Measurements from ENCODE around the gene TMUB1.
A peak's percentile ranks its signal among the peaks of the same experiment; 100 is the strongest.

TMUB1 gene, protein sequence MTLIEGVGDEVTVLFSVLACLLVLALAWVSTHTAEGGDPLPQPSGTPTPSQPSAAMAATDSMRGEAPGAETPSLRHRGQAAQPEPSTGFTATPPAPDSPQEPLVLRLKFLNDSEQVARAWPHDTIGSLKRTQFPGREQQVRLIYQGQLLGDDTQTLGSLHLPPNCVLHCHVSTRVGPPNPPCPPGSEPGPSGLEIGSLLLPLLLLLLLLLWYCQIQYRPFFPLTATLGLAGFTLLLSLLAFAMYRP

DNA sequence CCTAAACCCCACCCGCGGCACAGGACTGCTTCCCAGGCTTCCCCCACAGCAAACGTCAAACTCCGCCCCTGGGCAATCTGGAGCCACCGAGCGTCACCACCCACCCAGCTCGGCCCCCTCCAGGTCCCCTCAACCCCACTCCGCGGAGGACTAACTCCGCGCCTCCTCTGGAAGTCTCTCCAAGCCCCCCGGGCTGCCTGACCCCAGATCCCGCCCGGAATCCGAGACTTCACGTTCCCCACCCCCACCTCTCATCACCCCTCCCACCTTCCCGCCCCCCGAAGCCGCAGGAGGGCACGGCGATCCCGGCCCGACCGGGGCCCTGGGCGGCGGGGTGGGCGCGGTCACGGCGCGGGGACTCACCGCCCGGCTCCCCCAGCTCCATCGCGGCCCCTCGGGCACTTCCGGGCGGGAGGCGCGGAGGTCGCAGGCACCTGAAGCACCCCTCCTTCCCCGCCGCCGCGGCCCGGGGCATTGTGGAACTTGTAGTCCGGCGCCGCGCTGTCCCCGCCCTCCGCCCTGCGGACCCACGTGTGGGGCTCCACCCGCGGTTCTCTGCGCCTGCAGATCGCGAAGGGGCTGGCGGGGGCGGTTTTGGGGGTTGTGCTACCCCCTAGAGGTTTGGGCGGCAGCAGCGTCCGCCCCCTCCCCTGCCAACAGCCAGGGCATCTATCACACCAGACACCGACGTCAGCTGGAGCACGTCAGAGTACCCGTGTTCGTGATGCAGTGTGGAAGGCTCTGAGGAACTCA, at the start of gene TMUB1:
Gene TMUB1 (minus strand): TSS at position 423 of the 753 bp plus-strand sequence. CDS start 930 bp downstream, outside the sequence.
- DNase-seq (ENCODE audit: low read depth in 2 of 2), result peak; percentile 71 to 74

DNA sequence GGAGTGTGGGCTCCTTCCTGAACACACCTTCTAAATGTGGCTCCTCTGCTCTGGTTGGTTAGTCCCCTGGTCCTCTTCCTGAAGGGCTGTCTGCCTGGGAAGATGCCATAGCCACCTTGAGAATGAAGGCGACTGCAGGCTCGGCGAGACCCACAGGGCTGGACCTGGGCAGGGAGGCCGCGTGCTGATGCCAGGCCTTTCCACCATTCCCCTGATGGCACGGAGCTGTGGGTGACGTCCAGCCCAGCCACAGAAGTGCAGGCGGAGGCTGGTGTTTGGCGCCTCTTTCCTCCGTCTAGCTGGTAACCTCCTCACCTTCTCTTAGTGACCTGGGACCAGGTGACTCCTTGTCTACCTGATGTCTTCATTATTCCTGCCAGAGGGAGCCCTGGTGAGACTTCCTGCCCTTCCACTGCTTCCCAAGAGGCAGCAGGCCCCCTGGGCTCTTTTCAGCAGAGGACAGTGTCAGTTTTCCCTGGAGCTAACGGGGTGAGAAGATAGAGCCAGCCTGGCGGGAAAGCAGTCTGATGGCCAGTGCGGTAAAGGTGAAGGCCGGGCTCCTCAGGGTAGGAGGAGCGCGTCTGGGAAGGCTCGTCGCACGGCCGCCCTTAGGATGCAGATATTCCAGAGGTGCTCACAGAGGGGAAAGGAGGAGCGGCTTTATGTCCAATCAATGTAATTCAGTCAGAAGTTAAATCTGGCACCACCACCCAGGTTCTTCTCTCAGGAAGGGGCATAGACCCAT, 49.3 kb upstream of the TMUB1 start:
- DNase-seq (ENCODE audit: low read depth in 2 of 2), result no peak

DNA sequence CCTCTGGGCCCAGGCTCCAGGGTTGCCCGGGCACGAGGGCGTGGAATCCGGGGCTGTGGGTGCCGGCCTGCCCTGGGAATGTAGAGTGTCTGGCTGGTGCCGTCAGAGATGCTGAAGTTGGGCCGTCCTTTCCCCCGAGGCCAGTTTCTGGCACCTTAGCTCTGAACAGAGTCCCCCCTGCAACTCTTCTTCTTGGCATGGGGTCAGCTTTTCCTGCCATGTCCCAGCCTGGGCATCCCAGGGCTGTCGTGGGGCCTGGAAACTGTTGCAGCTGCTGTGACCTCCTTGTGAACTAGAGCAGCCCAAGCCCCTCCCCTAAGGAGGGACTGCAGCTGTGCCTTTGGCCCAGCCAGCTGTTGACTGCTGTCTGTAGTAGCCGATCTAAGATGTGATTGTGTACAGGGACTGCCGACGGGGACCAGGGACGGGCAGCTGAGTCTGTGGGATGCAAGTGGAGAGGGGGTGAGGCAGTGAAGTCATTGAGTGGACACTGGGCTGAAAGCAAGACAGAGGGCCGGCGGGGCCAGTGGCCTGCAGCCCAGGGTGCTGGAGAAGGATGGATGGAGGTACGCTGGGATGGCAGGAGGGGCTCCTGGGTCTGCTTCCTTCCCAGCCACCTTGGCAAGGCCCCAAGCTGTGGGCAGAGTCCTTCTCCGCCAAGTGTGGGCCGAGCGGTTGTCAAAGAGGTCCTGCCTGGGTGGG, 48.5 kb upstream of the TMUB1 start:
- no peak for DNase-seq (ENCODE audit: low read depth in 2 of 2)

DNA sequence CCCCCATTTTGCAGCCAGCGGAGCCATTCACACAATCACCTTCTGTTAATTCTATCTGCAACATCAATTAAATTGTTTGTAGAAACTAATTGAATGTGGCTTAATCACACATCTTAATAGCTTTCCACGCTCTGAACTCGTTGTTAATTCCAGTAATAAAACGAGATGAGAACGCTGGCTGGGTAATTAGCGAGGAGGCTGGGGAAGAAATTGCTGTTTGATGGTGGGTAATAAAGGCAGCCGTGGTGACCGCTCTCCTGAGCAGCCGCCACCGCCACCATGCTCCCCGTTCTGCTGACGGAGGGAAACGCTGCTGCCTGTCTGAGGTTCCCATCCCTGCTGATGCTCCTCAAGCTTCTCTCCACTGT, 47.9 kb upstream of the TMUB1 start:
- no peak for DNase-seq (ENCODE audit: low read depth in 2 of 2)

DNA sequence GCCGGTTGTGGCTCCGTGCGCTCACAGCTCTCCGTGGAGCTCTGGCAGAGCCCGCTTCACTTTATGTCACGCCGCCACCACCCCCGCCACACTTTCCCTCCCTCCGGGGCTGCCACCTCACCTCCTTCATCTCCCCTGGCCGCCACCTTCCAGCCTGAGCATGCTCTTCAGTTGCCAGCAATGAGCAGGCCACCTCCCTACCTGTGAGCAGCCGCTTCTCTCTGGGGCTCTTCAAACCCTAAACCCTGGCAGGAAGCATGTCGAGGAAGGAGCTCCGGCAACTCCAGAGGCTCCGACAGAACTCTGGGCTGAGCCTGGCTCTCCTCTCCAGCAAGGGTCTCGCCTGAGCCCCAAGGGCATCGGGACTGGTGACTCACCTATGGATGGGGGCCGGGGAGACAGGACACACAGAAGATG, 47.5 kb upstream of the TMUB1 start:
- DNase-seq (ENCODE audit: low read depth in 2 of 2), result no peak

DNA sequence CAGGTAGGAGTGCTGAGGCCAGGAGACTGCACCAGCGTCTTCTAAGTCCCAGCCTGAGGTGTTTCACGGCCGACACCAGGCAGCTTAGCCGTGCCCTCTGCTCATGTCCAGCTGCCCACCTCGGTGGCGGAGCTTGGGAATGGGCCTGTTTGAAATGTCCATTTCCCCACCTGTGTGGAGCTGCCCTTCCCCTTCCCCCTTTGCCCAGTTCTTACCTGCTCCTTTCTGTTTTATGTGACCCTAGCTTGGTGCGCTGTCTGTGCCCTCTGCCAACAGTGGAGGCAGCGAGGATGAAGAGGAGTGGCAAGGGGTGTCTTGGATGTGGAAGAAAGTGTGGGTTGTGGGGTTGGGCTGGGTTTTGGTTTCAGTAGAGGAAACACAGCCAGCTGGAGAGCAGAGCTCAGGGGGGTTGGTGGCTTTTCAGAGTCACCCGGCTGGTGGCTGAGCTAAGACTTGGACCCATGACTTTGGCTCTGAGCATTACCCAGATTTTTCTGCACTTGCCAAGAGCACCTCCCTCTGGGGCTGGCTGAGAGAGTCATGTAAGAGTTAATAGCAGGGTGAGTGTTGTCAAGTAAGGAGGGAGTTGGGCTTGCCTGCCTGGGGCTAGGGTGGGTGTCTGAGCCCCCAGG, 46.8 kb upstream of the TMUB1 start:
- no peak for DNase-seq (ENCODE audit: low read depth in 2 of 2)

DNA sequence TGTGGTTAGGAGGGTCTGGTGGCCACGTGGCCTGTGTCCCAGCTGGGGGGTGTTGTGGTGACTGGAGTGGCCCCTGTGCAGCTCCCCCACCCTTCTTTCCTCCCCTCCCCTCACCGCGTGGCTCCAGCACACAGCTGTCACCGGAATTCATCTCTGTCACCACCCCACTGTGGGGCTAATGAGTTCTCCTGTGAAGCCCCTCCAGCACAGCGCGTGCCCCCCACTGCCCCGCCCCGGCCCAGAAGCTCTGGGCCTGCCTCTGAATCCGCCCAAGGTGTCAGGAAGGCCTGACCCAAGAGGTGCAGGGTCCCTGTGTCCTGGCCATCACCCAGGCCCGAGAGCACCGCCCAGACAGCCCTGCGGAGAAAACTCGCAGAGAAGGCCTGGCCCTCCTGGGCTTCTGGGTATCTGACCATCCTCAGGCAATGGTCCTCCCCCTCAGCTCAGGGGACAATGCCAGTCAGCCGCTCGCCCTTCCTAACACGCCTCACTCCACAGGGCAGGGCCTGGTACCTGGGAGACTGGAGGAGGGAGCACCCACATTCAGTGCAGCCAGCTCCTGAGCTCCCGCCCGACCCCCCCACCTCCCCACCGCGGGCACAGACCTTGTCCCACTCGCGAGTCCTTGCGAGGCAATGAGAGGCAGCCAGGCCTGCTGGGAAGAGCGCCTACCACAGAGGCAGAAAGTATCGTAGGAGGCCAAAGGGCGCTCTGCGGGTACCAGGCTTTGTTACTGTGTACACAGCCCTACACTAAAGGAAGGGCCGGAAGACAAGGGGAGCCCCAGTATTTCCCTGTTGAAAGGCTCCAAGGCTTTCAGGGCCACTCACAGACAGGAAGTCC, 46.0 kb upstream of the TMUB1 start:
- DNase-seq (ENCODE audit: low read depth in 2 of 2), result no peak

DNA sequence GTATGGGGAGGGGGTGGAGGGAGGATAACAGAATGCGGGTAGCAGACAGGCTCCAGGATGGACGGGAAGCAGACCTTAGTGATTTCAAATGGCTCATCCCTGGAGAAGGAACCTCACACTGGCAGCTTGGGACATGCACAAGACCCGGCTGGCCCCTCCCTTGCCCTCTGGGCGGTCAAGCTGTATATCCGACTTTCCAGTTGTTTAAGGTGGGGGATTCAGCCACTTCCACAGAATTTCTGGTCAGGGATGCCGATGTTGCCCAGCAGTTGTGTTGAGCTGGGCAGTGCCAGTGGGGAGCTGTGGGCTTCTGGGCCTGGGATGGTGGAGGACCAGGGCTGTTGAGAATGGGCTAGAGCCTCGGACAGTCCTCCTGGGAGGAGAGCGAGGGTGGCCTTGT, 45.4 kb upstream of the TMUB1 start:
- no peak for DNase-seq (ENCODE audit: low read depth in 2 of 2)

DNA sequence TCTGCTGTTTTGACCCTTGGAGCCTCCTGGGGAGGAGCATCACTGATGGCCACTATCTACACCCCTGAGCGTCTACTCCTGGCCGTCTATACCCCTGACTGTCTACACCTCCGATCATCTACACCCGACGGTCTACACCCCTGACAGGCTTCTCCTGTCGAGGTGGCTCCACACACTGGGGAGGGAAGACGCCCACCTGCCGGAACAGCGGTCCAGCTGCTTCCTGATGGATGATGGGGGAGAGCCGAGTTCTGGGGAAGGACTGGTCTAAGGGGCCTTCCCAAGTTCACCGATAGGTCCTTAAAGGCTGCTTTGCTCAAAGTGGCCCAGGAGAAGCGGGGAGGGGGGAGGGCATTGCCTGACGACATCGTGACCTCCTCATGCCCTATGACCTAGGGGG, 44.9 kb upstream of the TMUB1 start:
- DNase-seq (ENCODE audit: low read depth in 2 of 2), result no peak

DNA sequence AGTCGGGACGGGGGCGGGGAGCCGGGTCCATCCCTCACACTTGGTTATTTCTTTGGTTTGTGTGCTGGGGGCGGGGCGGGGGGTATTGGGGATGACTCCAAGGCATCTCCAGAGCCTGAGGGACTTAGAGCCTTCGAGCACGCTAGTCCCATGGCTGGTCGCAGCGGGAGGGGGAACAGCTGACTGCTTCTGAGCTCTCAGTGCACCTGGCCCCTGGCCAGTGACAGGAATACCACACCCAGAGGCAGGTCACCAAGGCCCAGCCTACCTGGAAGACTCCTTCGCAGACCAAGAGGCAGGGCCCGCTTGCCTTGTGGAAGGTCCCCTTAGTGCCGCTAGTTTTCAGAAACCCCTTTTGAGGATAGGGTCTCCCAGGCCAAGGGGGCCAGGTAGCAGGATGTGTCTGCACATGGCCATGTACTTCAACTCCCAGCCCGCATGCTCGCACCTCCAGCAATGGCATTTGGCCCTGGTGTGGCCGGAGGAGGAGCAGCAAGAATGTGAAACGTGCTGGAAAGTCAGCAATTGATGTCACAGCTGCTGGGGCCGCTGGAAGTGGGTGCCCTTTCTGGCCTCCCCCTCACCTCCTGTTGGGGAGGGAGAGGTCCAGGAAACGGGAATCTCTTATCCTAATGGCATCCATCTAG, 43.3 kb upstream of the TMUB1 start:
- no peak for DNase-seq (ENCODE audit: low read depth in 2 of 2)

DNA sequence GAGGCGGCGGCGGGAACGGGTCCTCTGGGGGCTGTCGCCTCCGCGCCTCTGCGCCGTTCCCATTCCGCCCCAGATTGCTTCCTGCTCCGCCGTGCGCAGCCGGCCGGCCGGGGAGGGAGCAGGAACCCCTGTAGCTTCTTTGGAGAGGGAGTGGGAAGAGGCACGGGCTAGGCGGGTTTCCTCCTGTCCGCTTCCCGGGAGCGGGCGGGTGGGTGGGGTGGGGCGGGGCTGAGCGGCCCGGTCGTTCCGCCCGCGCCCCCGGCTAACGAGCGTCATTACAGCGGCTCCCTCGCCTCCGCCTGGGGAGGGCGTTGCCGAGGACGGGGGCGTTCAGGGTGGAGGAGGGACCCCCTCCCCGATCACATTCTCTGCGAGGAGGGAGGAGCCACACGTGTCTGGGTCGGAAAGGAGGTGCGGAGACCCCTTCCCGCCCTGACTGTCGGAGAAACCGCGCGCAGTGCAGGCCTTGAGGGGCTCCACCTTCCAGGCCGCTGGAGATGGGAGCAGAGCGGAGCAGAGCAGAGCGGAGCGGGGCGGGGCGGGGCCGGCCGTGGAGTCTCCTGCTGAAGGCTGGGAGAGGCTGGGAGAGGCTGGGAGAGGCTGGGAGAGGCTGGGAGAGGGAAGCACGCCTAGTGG, 42.7 kb upstream of the TMUB1 start:
- no peak for DNase-seq (ENCODE audit: low read depth in 2 of 2)

DNA sequence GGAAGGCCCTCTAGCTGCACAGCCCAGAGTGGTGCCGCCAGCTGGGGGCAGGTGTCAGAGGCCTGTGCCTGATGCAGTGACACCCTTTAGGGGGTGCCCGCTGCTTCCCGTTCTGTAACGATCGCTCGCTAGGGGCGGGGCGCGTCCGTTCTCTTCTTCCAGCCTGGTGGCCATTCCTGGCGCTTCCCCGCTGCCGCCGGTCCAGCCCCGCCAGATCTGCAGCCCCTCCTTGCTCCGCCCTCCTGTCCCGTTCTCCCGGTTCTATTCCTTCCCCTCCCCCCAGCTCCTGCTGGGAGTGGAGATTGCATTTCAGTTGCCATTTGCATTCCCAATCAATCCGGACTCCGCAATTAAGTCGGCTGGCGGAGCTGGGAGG, 42.2 kb upstream of the TMUB1 start:
- DNase-seq (ENCODE audit: low read depth in 2 of 2), result no peak

DNA sequence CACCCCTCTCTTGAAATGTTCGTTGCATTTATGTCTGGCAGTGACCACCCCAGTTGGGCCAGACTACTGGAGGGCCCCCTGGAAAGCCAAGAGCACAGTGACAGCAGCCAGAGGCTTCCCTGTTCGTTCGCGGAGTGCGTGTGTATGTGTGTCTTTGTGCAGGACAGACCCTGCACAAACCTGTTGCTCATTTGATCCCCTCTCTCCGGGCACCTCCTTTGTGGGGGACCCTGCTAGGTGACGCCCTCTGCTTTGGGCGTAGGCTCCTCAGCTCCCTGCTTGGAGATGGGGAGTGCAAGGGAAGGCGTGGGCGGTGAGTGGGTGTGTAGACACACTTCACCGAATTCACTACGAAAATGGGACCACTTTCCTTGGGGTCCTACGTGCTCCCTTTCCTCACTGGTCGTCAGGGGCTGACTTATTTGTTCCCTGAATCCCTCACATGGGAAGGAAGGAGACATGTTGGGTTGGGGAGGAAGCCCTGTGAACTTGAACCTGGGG, 41.7 kb upstream of the TMUB1 start:
- DNase-seq (ENCODE audit: low read depth in 2 of 2), result no peak

DNA sequence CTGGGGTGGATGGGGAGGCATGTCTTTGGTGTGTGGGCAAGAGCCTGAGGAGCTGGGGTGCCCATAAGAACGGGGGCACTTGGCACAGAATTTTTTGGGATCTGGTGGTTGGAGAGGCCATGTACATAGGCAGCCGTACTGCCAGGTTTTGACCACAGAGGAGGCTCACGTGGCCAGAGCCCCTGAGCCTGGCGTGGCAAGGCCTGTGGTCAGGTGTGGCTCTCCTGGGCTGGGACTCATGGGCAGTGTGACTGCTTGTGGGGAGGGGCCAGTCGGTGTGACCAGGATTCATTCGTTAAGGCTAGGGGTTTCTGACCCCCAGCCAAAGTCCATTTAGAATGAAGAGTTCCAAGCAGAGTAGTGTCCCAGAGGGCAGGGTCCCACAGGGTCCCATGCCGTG, 41.2 kb upstream of the TMUB1 start:
- DNase-seq (ENCODE audit: low read depth in 2 of 2), result no peak

DNA sequence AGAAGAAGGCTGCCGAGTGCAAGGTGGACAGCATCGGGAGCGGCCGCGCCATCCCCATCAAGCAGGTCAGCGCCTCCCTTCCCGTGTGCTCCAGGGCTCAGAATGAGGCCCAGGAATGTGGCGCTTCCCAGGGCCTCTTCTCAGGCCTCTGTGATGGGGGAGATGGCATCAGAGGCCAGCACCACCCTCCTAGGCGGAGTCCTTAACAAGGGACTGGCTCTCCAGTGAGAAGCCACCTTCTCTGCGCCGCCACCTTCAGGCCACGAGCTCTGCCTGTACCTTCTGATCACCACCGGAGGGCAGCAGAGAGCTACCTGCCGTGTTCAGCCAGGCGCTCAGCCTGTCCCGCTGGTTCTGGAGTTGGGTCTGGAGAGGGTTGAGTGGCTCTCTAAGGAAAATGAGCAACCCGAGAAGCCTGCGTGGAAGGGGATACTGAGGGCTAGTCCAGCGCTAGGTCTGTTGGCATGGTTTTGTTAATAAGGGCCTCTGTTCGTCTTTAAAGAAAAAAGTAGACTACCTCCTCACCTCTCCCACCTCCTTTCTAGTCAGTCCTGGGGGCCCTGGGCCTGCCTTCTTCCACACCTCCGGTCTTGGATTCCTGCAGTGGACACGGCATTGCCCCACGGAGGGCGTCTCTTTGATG, 40.6 kb upstream of the TMUB1 start:
- peak; percentile 81 to 83 for DNase-seq (ENCODE audit: low read depth in 2 of 2)

DNA sequence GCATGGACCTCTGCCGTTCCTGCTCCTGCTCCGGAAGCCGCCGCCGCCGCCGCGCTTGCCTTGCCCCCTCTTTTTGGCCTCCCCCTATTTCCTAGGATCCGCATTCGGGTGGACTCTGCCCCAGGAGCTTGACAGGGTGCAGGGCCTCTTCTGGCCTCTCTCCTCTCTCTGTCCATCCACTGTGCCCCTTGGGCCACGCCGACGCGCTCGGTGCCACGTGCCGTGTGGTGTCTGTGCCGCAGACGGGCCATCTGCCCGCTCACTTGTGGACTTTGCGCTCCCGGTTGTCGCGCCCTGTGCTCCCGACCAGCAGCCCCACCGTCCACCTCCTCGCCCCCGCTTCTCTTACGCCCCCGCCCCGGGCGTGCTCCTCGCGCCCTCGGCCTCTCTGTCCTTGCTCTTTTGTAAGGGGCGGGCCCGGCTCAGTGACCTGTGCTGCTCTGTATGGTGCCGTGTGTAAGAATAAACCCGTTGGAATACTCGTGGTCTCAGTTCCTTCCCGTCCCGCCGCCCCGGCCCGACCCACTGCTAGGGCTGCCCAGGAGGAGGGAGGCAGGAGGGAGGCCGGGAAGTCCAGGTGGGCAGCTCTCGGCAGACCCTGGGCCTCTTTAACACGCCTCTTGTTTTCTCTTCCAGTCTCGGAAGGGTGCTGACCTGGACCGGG, 40.0 kb upstream of the TMUB1 start:
- DNase-seq (ENCODE audit: low read depth in 2 of 2), result no peak

DNA sequence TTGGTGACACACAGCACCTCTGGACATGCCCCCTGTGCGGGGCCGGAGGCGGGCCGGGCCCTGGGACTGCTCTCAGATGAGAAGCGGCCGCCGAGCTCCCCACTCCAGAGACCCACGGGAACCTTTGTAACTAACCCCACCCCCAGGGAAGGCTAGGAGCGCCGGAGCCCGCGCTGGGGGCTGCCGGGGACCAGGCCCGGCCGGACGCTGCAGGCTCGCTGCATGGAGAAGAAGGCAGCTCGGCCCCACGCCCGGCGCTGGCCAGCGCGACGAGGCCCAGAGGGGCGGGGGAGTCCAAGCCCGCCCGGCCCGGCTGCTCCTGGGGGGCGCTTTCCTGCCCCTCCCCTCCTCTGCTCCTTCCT, 39.5 kb upstream of the TMUB1 start:
- DNase-seq (ENCODE audit: low read depth in 2 of 2), result no peak

DNA sequence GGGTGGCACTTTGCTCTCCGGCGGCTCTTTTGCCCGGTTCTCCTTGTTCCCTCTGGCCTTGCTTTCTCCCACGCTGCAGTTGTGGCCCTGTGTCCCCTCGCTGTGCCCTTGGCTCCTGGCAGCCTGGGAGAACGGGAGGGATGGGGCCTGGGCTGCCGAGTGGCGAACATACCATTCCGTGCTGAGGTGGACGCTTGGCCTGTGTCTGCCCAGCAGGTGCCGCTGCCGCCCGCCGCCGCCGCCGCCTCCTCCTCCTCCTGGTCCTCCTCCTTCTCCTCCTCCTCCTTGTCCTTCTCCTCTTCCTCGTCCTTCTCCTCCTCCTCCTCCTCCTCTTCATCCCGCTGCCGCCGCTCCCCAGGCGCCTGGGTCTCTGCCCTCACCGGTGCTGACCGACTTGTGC, 39.0 kb upstream of the TMUB1 start:
- DNase-seq (ENCODE audit: low read depth in 2 of 2), result no peak
